ENCODE results near the gene MLKL.

The MLKL gene

DNA sequence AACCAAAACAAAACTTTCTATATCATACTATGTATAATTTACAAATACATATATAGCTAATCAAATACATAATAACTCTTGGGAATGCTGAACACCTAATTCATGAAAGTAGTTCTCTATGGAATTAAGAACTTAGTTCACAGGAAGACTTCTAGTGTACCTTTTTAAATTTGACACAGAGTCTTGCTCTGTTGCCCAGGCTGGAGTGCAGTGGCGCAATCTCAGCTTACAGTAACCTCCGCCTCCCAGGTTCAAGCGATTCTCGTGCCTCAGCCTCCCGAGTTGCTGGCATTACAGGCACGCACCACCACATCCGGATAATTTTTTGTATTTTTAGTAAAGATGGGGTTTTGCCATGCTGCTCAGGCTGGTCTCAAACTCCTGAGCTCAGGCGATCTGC, 58.7 kb downstream of the MLKL start:
- DNase-seq: no peak

DNA sequence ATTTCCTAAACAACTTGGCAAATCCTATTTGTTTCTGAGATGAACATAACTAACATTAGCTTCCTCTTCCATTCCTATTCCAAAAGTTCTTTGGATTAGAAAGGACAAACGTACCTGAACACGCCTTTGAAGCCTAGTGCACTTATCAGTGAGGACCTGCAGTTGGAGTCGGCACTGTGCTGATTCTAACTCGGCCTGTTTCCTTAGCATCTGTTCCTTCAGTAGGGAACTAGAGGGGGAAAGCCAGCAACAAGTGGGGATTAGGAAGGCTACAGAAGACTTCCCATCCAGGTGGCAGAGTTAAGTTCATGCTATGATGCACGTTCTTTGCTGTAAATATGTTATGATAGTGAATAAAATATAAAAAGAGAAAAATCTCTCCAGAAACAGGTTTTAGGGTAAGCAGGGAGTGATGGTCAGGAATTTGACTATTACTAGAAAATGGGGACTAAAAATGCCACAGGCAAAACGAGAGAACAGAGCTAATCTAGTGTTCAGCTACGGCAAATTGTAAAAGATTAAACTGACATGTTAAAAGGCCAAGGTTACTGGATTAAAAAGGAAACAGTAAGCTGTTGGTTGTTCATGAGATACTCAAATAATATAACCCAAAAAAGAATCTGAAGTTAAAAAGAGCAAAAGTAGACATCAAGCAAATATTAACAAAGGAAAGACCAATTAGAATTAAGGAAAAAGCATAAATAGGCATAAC, 62.8 kb downstream of the MLKL start:
- DNase-seq: no peak

DNA sequence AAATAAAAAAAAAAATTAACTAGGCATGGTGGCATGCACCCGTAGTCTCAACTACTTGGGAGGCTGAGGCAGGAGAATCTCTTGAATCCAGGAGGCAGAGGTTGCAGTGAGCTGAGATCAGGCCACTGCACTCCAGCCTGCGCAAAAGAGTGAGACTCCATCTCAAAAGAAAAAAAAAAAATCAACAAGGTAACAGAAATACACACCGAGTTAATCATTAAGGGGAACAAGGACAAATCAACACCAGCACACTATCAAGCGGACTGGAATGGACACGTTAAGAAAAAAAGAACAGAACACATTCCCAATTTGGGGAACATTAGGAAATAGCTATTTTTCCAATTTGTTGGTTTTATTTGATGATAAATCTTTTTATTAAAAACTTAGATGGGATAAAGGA, 65.4 kb downstream of the MLKL start:
- DNase-seq: no peak

DNA sequence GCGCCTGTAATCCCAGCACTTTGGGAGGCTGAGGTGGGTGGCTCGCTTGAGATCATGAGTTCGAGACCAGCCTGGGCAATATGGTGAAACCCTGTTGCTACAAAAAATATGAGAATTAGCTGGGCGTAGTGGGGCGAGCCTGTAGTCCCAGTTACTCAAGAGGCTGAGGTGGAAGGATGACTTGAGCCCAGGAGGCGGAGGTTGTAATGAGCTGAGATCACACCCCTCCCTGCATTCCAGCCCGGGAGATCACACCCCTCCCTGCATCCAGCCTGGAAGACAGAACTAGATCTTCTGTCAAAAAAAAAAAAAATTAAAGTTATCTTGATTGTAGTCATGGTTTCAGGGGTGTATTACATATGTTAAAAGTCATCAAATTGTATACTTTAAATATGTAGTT, 67.0 kb downstream of the MLKL start:
- DNase-seq: no peak

DNA sequence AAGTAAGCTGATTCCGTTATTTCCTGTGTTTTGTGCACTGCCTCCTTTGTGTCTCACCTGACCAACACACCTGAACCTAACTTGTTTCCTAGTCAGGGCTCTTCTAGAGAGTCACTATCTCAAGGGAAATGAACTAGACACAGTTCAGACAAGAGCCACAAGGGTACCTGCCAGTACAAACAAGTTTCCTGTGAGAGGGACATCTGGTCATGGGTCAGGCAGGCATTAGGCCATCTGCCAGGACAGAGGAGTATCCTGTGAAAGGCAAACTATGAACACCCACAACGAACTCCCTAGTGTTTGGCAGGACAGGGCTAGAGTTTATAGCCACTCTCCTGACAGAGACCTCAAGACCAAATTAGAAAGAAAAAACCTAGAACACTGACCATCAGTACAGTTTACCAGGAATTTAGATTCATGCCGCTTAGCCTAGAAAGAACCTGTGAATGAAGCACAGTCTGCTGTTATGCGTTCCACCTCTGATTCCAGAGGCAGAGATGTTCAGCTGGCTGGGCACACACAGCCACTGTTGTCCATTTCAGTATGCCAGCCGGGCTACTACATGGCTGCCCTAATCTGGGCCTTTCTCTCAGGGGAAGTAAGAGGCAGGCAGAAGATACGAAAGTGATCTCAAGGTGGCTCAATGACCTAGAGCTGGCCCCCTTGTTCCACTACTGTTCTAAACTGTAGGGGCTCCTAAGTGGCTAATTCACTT, 73.0 kb downstream of the MLKL start:
- DNase-seq: no peak

DNA sequence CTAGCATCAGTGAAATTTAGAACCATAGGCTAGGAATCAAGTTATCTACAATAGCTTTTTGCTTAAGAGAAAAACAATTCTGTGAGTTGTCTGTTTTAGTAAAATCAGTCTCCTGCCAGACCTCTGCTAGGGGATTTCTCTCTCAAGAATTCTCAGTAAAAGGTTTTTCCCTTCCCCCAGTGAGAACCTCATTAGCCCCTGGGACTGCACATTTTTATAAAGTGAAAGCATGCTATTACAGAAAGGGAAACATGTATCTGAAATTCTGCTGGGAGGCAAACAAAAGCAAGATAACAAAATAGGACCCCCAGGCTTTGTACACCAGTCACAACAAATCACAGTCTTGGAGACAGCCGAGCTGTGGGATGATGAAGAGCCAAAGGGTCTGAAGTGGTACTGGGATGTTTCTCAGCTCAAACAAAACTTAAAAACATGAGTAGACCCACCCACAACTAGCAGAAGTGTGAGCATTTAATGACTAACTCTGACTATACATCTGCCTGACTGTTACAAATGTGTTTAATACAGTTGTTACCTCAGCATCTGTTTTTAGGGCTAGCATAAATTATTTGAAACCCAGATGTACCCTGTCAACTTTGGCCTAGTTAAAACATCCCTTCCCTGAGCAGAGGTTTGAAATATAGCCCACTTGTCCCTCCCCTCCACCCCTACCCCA, 73.8 kb downstream of the MLKL start:
- DNase-seq: no peak

DNA sequence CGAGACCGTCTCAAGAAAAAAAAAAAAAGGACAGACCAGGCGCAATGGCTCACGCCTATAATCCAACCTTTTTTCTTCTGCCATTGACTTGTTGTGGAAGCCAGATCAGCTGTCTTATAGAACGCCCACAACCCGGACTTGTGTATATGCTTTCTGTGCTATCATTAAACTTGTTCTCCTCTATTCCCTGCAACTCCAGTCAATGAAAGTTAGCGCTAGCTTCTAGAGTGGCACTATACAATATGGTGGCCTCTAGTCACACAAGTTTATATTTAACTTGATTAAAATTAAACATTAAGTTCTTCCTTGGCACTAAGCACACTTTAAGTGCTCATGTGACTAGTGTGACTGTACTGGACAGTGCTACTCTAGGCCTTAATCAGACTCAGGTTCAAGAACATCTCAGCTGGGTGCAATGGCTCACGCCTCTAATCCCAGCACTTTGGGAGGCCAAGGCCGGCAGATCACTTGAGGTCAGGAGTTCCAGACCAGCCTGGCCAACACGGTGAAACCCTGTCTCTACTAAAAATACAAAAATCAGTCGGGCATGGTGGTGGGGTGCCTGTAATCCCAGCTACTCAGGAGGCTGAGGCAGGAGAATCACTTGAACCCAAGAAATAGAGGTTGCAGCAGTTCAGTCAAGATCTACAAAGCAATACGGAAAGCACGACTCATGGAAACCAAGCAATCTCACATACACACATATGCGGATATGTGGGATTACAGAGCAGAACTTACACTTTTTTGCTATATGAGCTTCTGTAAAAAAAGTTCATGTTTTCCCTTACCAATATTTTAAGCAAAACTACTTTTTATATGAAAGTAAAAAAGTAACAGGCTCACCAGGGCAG, 74.9 kb downstream of the MLKL start:
- no peak for DNase-seq

DNA sequence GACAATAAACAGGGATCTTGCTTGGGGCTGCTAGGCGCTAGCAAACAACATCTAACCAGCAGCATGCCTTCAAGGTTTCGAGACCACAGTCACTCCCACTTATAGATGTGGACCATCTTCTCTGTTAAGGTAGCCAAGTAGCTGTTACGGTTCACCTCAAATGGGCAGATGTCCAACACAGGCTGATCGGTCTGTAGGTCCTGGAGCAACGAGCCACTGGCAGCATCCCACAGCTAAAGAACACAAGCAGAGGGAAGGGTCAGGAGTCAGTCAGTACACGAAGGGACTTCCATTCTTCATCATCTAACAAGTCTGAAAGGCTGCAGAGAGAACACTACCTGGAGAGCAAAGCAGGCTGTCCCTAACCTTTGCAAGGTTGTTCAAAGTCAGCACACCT, 76.8 kb downstream of the MLKL start:
- no peak for DNase-seq

DNA sequence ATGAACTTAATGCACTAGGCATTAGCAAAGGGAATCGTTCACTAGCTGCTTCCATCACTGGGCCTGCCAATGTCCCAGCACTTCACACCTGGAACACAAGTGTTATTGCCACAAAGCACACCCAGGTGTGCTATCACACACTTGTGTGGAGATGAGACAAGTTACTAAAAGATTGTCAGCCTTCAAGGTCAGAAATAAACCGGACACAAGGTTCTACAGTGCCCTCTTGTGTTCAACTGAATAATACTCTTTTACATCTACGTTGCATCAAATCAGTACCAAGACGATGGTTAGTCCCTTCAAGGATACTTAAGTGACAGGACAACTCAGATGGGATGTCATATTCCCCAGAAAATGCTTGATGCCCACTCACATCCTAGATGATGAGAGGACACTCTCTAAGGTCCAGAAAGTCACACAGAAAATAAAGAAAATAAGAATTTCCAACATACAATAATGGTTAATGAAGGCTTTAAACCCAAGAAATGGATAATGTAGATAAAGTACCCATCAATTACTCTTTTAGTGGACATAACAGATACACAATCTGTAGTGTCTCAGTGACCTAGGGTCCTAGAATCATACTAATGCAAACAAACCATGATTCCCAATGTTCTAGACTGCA, 77.3 kb downstream of the MLKL start:
- DNase-seq: no peak

DNA sequence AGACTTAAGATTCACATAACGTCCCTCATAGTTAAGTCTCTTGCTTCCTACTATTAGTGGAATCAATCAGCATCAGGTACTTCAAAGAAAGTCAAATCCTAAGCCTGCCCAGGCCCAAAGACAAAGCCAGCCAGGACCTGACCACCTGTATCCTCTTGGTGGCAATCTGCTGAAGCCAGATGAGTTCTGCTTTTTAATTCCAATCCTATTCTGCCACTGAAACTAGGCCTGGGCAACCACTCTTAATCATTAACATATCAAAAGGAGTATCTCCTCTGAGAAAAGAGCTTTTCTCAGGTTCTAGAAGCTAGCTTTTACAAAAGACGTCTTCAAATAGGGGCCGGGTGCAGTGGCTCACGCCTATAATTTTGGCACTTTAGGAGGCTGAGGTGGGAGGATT, 78.7 kb downstream of the MLKL start:
- DNase-seq: no peak
